K562 (cell line): ENCODE results near the gene CBX4. TPM values are rescaled to one million over a fixed set of nuclear protein-coding genes. Genes with fewer than 3 reads are reported as not detected.
A peak's percentile ranks its signal among the peaks of the same experiment; 100 is the strongest.

Experiments used
- BRD4 ChIP-seq: fragments of 200-600 bp; sonication (generic); IDR thresholded peaks from 2 replicates; pipeline ENCODE4 v1.6.1; 2017; ENCODE audit warnings: inconsistent platforms
- C11orf30 ChIP-seq: fragments of 450-650 bp; IDR thresholded peaks from 2 replicates; pipeline ENCODE4 v1.6.1; 2016; ENCODE audit warnings: low read depth, mild to moderate bottlenecking
- CHD4 ChIP-seq: fragments of 200-600 bp; sonication (generic); IDR thresholded peaks from 3 replicates; pipeline ENCODE4 v1.6.1; 2012; ENCODE audit warnings: low read depth, mild to moderate bottlenecking, mixed read lengths, low read length, inconsistent platforms; ENCODE audit not compliant: insufficient read depth, insufficient replicate concordance, poor library complexity, severe bottlenecking
- DACH1 ChIP-seq: fragments of 450-650 bp; IDR thresholded peaks from 2 replicates; pipeline ENCODE4 v1.6.1; 2018; ENCODE audit not compliant: partially characterized antibody
- ETV1 ChIP-seq: fragments of 450-650 bp; conservative IDR thresholded peaks from 2 replicates; pipeline ENCODE4 v1.6.1; 2016; ENCODE audit warnings: missing genetic modification characterization, control low read depth, low read depth, missing compliant biosample characterization
- GATA2 ChIP-seq: sonication (generic); formaldehyde crosslinking; IDR thresholded peaks from 2 replicates; pipeline ENCODE4 v1.4.0; 2020; ENCODE audit warnings: mild to moderate bottlenecking, missing genetic modification reagents
- GMEB1 ChIP-seq: fragments of 250-450 bp; sonication (Bioruptor Pico); IDR thresholded peaks from 2 replicates; pipeline ENCODE4 v1.4.0; 2020; ENCODE audit warnings: mild to moderate bottlenecking
- HMGN3 ChIP-seq: IDR thresholded peaks from 2 replicates; pipeline ENCODE4 v1.6.1; 2011; ENCODE audit warnings: borderline replicate concordance, low read depth, mild to moderate bottlenecking, mixed read lengths, low read length; ENCODE audit not compliant: insufficient read length; ENCODE audit errors: extremely low read depth
- HNRNPLL ChIP-seq: fragments of 200-400 bp; formaldehyde crosslinking; IDR thresholded peaks from 2 replicates; pipeline ENCODE4 v1.6.1; 2017; ENCODE audit warnings: low read length, low read depth, mild to moderate bottlenecking; ENCODE audit not compliant: poor library complexity, severe bottlenecking
- KLF6 ChIP-seq: fragments of 250-450 bp; sonication (Bioruptor Pico); IDR thresholded peaks from 2 replicates; pipeline ENCODE4 v1.4.0; 2020; ENCODE audit warnings: mild to moderate bottlenecking, moderate library complexity, borderline replicate concordance
- L3MBTL2 ChIP-seq: fragments of 450-650 bp; IDR thresholded peaks from 2 replicates; pipeline ENCODE4 v1.6.1; 2016; ENCODE audit warnings: mild to moderate bottlenecking, moderate library complexity
- MTA3 ChIP-seq: fragments of 450-650 bp; formaldehyde crosslinking; IDR thresholded peaks from 2 replicates; pipeline ENCODE4 v1.6.1; 2017; ENCODE audit warnings: mild to moderate bottlenecking, borderline replicate concordance
- NFRKB ChIP-seq: fragments of 450-650 bp; IDR thresholded peaks from 2 replicates; pipeline ENCODE4 v1.6.1; 2016; ENCODE audit warnings: low read depth
- NONO ChIP-seq, 2 experiments: fragments of 200-400 bp in 1 of 2; fragments of 450-650 bp in 1 of 2; formaldehyde crosslinking in 1 of 2; IDR thresholded peaks; 2 replicates each; pipeline ENCODE4 v1.6.1; 2017; ENCODE audit warnings: low read depth in 2 of 2, mild to moderate bottlenecking in 2 of 2, moderate library complexity in 2 of 2, low read length in 1 of 2
- SAFB ChIP-seq: fragments of 200-400 bp; formaldehyde crosslinking; IDR thresholded peaks from 2 replicates; pipeline ENCODE4 v1.6.1; 2017; ENCODE audit warnings: low read depth, low read length, borderline replicate concordance
- U2AF1 ChIP-seq: fragments of 200-400 bp; formaldehyde crosslinking; optimal IDR thresholded peaks from 2 replicates; pipeline ENCODE3; 2017; ENCODE audit warnings: mild to moderate bottlenecking, low read depth, low read length, moderate library complexity
- YY1 ChIP-seq, 3 experiments: IDR thresholded peaks; 2 replicates each; pipeline ENCODE4 v1.6.1; 2011; ENCODE audit warnings: low read length in 2 of 3, mild to moderate bottlenecking in 2 of 3, moderate library complexity in 2 of 3, borderline replicate concordance in 1 of 3, control low read depth in 1 of 3, low read depth in 1 of 3; ENCODE audit not compliant: insufficient read depth in 3 of 3, insufficient replicate concordance in 2 of 3, control insufficient read depth in 1 of 3, insufficient read length in 1 of 3; ENCODE audit errors: extremely low read depth in 1 of 3
- ZBTB12 ChIP-seq: fragments of 250-450 bp; sonication (Bioruptor Pico); IDR thresholded peaks from 2 replicates; pipeline ENCODE4 v1.4.0; 2020
- ZC3H11A ChIP-seq: IDR thresholded peaks from 2 replicates; pipeline ENCODE4 v1.6.1; 2012; ENCODE audit warnings: low read depth, low read length, improper control_type of control experiment
- ZNF175 ChIP-seq: fragments of 200-800 bp; sonication (Bioruptor generic); IDR thresholded peaks from 2 replicates; pipeline ENCODE4 v1.6.1; 2016; ENCODE audit warnings: low read depth, mild to moderate bottlenecking, missing genetic modification characterization, missing compliant biosample characterization
- ZNF408 ChIP-seq: fragments of 250-450 bp; sonication (Bioruptor Pico); IDR thresholded peaks from 2 replicates; pipeline ENCODE4 v1.4.0; 2020; ENCODE audit warnings: low read depth, mild to moderate bottlenecking, moderate library complexity
- ZNF589 ChIP-seq: fragments of 200-800 bp; sonication (Bioruptor generic); IDR thresholded peaks from 2 replicates; pipeline ENCODE4 v1.6.1; 2016; ENCODE audit warnings: low read depth, missing genetic modification characterization, missing compliant biosample characterization
- ZNF780A ChIP-seq: fragments of 250-450 bp; sonication (Bioruptor Pico); IDR thresholded peaks from 2 replicates; pipeline ENCODE4 v1.5.0; 2021; ENCODE audit warnings: mild to moderate bottlenecking
- polyA plus RNA-seq, 8 experiments: library from polyadenylated mRNA; depleted of rRNA in 4 of 8; stranded (reverse) in 5 of 8; unstranded in 3 of 8; fragments of >200 nt; fragmentation: Nextera tagmentation in 2 of 8; fragmentation: Illumina TruSeq in 1 of 8; extraction: Ambion mirVana in 2 of 8; extraction: Trizol in 1 of 8; gene quantifications; 2 replicates each; pipeline versions ENCODE4 v1.2.1 to v1.2.3, GENCODE V29; 2011 to 2014; ENCODE audit warnings: inconsistent platforms in 1 of 8, missing spikeins in 1 of 8
- total RNA-seq, 7 experiments: library from RNA; depleted of rRNA in 6 of 7; stranded (reverse); fragments of >200 nt in 6 of 7; fragmentation: Illumina TruSeq in 2 of 7; extraction: Trizol in 2 of 7; gene quantifications; 2 replicates each; pipeline versions ENCODE4 v1.2.1 to v1.2.3, GENCODE V29; 2011 to 2021; ENCODE audit warnings: low replicate concordance in 1 of 7

CBX4 gene
- total and polyA plus RNA-seq, 9 of the 15 experiments (the other 6 are each of a cell fraction or from before 2014, with no cell fraction given), result 0.98 to 50.5 (median 10.0) TPM

GRCh38 chr17:79832218-79833109 lies 6.8 kb downstream of the CBX4 start (continued):
- 0 out of 4 replicates have a peak, but pooled peaks of 1 of the 2 experiments have one; percentile 41 for TF ChIP-seq NONO (IDR thresholded peaks at IDR 0.05; ENCODE audit: low read depth in 2 of 2, low read length in 1 of 2)
- peak; percentile 27 for TF ChIP-seq CHD4
- no peak for TF ChIP-seq L3MBTL2
- TF ChIP-seq YY1 (IDR thresholded peaks at IDR 0.05; ENCODE audit: borderline replicate concordance in 1 of 3, control insufficient read depth in 1 of 3, extremely low read depth in 1 of 3, insufficient read depth in 3 of 3, insufficient read length in 1 of 3, insufficient replicate concordance in 2 of 3, low read depth in 1 of 3, low read length in 2 of 3), result no peak
- peak; percentile 64; the same call in 1 of the 2 replicates for TF ChIP-seq SAFB
- no peak for TF ChIP-seq GMEB1
- TF ChIP-seq HNRNPLL, result no peak
- TF ChIP-seq MTA3, result peak; percentile 55; the same call in 1 of the 2 replicates
- TF ChIP-seq DACH1, result no peak
- TF ChIP-seq ZNF408 (CRISPR knock-in tag), result no peak
- peak; percentile 82 for TF ChIP-seq C11orf30
- 0 out of 2 replicates have a peak, but pooled peaks have one; percentile 48 for TF ChIP-seq BRD4
- peak; percentile 2; the same call in 1 of the 2 replicates for TF ChIP-seq NFRKB
- TF ChIP-seq KLF6, result peak; percentile 39; the same call in 1 of the 2 replicates
- peak; percentile 50; the same call in 1 of the 2 replicates for TF ChIP-seq ZNF175 (CRISPR knock-in tag)
- peak; percentile 79 for TF ChIP-seq ZNF589
- TF ChIP-seq ZBTB12 (CRISPR knock-in tag), result no peak
- TF ChIP-seq ZNF780A, result no peak
- peak; percentile 73 for TF ChIP-seq HMGN3
- TF ChIP-seq U2AF1, result peak; percentile 18
- peak; percentile 26; the same call in 1 of the 2 replicates for TF ChIP-seq ETV1
- TF ChIP-seq ZC3H11A, result no peak
- TF ChIP-seq GATA2 (CRISPR knock-in tag), result no peak
